Measurements from ENCODE around the gene STIM2.

Gene STIM2

GRCh38 chr4:26907731-26908599 is 47.3 kb downstream of the STIM2 start:
- DNase-seq (ENCODE audit: low spot score), result no peak

GRCh38 chr4:26909369-26909768 is 48.7 kb downstream of the STIM2 start:
- no peak for DNase-seq (ENCODE audit: low spot score)

DNA sequence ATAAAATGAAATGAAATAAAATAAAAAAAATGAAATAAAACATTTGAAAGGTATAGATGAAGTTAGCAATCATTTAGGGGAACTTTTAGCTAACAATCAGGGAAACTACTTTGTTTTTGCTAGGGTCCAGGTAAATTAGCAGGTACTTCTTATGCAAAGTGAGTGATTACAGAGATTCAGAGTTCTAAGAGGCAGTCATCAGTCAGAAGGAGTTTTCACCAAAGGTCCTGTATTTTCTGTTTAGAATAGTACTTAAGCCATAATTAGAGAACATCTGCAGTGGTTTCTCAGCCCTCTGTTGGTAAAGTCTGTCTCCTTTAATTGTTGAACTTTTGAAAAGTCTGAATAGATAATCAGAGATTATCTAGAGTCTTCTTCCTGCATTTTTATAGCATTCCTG is 50.6 kb downstream of the STIM2 start:
- no peak for DNase-seq (ENCODE audit: low spot score)

GRCh38 chr4:26912069-26912468 is 51.4 kb downstream of the STIM2 start:
- no peak for DNase-seq (ENCODE audit: low spot score)

GRCh38 chr4:26912810-26913209 is 52.2 kb downstream of the STIM2 start:
- no peak for DNase-seq (ENCODE audit: low spot score)

GRCh38 chr4:26916195-26916594 is 55.6 kb downstream of the STIM2 start:
- DNase-seq (ENCODE audit: low spot score), result no peak

- DNase-seq (ENCODE audit: low spot score), result no peak
Measured at GRCh38 chr4:26930964-26931363, 70.3 kb downstream of the STIM2 start.

- DNase-seq (ENCODE audit: low spot score), result no peak
Measured at GRCh38 chr4:26931451-26931850, 70.8 kb downstream of the STIM2 start.

- no peak for DNase-seq (ENCODE audit: low spot score)
Measured at GRCh38 chr4:26931966-26932365, 71.3 kb downstream of the STIM2 start.

DNA sequence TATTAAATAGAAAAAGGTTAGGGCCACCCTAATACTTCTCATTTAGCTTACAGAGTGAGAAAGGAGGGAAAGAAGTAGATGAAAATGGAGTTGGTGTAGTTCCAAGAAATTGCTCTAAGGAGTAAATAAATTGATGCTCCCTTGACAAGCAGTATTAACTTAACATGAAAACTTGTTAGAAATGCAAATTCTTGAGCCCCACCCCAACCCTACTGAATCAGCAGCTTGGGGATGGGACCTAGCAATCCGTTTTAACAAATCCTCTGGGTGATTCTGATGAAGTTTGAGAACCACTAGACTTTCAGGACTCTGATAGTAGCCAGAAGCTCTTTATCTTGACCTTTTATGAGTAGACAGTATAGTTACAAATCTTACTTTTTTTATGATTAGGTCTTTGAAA is 74.8 kb downstream of the STIM2 start:
- DNase-seq (ENCODE audit: low spot score), result no peak

- DNase-seq (ENCODE audit: low spot score), result no peak
Measured at GRCh38 chr4:26936284-26937065, 75.8 kb downstream of the STIM2 start.

- no peak for DNase-seq (ENCODE audit: low spot score)
Measured at GRCh38 chr4:26937139-26937538, 76.5 kb downstream of the STIM2 start.

GRCh38 chr4:26937567-26937966 is 76.9 kb downstream of the STIM2 start:
- DNase-seq (ENCODE audit: low spot score), result no peak

DNA sequence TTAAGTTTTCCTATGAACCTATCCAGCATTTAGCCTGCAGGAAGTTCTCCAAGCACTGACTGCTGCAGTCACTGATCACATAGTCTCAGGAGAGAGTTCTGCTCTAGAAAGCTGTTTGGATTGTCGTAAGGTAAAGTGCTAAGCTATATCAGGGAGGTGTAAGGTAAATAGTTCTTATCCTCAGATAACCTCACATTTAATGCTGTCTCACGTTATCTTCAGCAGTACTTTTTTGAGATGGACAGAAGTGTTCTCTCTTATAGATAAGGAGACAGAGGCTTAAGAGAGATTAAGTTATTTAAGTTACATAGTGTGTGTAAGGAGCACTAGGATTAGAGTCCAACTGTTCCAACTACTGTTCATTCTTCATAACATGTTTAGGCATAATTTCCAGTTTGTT is 77.9 kb downstream of the STIM2 start:
- DNase-seq (ENCODE audit: low spot score), result no peak

GRCh38 chr4:26941951-26942350 is 81.3 kb downstream of the STIM2 start:
- DNase-seq (ENCODE audit: low spot score), result no peak

GRCh38 chr4:26942871-26943270 is 82.2 kb downstream of the STIM2 start:
- DNase-seq (ENCODE audit: low spot score), result no peak

GRCh38 chr4:26943391-26943790 is 82.8 kb downstream of the STIM2 start:
- no peak for DNase-seq (ENCODE audit: low spot score)

- DNase-seq (ENCODE audit: low spot score), result no peak
Measured at GRCh38 chr4:26945794-26946193, 85.2 kb downstream of the STIM2 start.

GRCh38 chr4:26947318-26947717 is 86.7 kb downstream of the STIM2 start:
- no peak for DNase-seq (ENCODE audit: low spot score)

DNA sequence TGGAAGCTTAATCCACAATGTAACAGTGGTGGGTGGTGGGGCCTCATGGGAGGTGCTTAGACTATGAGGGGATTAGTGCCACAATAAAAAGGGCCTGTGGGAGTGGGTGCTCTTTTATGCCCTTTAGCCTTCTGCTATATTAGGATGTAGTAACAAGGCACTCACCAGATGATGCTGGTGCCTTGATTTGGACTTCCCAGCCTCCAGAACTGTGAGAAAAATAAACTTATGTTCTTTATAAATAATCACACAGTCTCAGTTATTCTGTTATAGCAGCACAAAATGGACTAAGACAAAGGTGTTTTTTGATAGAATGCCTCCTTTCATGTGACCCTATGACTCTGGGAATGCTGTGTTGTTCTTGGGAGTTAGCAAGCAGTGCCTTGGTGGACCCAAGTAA is 89.8 kb downstream of the STIM2 start:
- DNase-seq (ENCODE audit: low spot score), result no peak

DNA sequence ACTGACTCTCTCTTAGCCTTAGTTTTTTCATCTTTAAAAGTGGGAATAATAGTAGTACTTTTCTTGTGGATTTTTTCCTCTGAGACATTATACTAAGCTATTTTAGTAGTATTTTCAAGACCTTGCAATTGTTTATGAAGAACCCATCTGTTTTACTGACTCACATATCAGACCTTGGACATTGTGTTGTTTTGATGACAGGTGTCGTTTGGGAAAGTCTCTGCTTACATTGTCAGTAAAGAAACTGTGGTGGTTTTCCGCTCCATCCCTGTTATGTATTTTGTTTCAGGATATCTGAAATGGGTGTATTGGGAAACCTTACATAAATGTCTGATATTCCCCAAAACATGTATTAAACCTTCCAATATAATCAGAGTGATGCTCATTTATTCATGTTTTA is 92.2 kb downstream of the STIM2 start:
- DNase-seq (ENCODE audit: low spot score), result no peak

GRCh38 chr4:26953366-26953765 is 92.7 kb downstream of the STIM2 start:
- no peak for DNase-seq (ENCODE audit: low spot score)

DNA sequence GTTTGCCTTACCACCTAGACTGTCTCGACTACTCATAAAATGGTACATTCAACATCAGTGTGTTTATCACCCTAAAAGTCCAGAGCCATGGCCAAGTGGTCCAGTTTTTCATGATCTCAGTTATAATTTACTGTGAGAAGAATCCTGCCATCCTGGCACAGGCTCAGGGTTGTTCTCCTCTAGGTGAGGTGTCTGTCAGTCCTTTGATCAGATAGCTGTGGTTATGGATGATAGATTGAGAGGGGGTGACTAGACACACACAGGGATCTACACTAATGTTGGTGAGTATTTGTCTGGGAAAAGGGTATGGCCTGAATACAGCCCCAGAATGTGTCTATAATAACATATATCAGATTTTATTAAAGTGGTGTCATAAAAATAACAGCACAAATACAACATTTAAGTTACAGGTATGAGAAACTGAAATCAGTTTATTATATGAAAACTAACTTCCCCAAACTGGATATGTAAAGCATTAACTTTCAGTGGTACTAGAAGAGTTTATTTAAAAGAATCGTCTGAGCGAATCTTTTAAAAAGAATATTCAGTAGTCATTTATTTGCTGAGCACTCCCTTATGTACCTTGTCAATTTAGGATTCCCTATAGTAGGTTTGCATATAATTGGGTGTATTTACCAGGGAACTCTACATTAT is 93.3 kb downstream of the STIM2 start:
- DNase-seq (ENCODE audit: low spot score), result no peak
